ENCODE results near the gene MGAT4A.

DNA sequence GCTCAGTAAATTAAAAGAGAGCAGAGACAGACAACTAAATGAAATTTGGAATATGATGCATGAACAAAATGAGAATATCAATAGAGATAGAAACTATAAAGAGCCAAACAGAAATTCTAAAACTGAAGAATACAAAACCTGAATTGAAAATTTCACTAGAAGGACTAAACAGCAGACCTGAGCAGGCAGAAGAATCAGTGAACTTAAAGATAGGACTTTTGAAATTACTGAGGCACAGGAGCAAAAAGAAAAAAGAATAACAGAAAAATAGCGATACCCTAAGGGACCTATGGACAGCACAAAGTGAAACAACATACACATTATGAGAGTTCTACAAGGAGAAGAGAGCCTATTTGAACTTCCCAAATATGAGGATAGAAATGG lies 80.9 kb downstream of the MGAT4A start:
- TF ChIP-seq, protein P1, sequence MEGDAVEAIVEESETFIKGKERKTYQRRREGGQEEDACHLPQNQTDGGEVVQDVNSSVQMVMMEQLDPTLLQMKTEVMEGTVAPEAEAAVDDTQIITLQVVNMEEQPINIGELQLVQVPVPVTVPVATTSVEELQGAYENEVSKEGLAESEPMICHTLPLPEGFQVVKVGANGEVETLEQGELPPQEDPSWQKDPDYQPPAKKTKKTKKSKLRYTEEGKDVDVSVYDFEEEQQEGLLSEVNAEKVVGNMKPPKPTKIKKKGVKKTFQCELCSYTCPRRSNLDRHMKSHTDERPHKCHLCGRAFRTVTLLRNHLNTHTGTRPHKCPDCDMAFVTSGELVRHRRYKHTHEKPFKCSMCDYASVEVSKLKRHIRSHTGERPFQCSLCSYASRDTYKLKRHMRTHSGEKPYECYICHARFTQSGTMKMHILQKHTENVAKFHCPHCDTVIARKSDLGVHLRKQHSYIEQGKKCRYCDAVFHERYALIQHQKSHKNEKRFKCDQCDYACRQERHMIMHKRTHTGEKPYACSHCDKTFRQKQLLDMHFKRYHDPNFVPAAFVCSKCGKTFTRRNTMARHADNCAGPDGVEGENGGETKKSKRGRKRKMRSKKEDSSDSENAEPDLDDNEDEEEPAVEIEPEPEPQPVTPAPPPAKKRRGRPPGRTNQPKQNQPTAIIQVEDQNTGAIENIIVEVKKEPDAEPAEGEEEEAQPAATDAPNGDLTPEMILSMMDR (IDR thresholded peaks at IDR 0.05) = no peak
- no peak for TF ChIP-seq POLR2A (IDR thresholded peaks at IDR 0.05)

Measured in esophagus squamous epithelium (tissue), 4 donors.